Coronary artery (tissue), 2 donors: ENCODE data around the gene C19orf81.

ENCODE experiments used
- DNase-seq: peaks from one replicate; pipeline ENCODE4 v3.0.0-alpha.2; 2017; ENCODE audit warnings: low spot score
- H3K27ac ChIP-seq, 2 donors: fragments of 200-600 bp; sonication (generic); one replicate each; pipeline ENCODE4 v1.5.1; 2016 to 2019
- H3K4me3 ChIP-seq: fragments of 200-600 bp; sonication (generic); 2 replicates; pipeline ENCODE4 v1.5.1; 2016; ENCODE audit warnings: mild to moderate bottlenecking, moderate library complexity
- CTCF ChIP-seq: fragments of 200-600 bp; sonication (generic); IDR thresholded peaks from one replicate; pipeline ENCODE4 v1.5.1; 2019; ENCODE audit warnings: antibody characterized with exemption

Gene C19orf81

GRCh38 chr19:50645107-50645506, 4.1 kb upstream of the C19orf81 start:
- no peak for TF ChIP-seq CTCF
- Histone ChIP-seq H3K27ac (no peak overlapping the region), H3K4me3 (no peak overlapping the region)
- no peak for DNase-seq

- no peak for DNase-seq
- no peak overlapping the region for H3K27ac ChIP-seq
- no peak overlapping the region for H3K4me3 ChIP-seq
- TF ChIP-seq CTCF: no peak
Observed at GRCh38 chr19:50646074-50646807, 3.0 kb upstream of the C19orf81 start.

GRCh38 chr19:50647879-50648615, 1.2 kb upstream of the C19orf81 start:
- H3K4me3 ChIP-seq: no peak overlapping the region
- no peak for TF ChIP-seq CTCF
- no peak overlapping the region for H3K27ac ChIP-seq
- no peak for DNase-seq

GRCh38 chr19:50648659-50649058, 586 bp upstream of the C19orf81 start:
- no peak overlapping the region for H3K4me3 ChIP-seq
- no peak for DNase-seq
- TF ChIP-seq CTCF: no peak
- H3K27ac ChIP-seq: no peak overlapping the region

GRCh38 chr19:50651174-50651573, 1.9 kb downstream of the C19orf81 start:
- TF ChIP-seq CTCF: no peak
- no peak overlapping the region for H3K4me3 ChIP-seq
- DNase-seq: no peak
- no peak overlapping the region for H3K27ac ChIP-seq

- no peak overlapping the region for H3K27ac ChIP-seq
- TF ChIP-seq CTCF: no peak
- no peak for DNase-seq
- H3K4me3 ChIP-seq: no peak overlapping the region
Observed at GRCh38 chr19:50652722-50653121, 3.5 kb downstream of the C19orf81 start.

- no peak for TF ChIP-seq CTCF
- H3K4me3 ChIP-seq: no peak overlapping the region
- no peak overlapping the region for H3K27ac ChIP-seq
- no peak for DNase-seq
Observed at GRCh38 chr19:50654882-50655281, 5.6 kb downstream of the C19orf81 start.
